ENCODE measurements around the gene PRKAG2.
"Not testable (repeated sequence)": the region's sequence is repeated elsewhere in the genome, so short reads cannot be mapped to it uniquely, and the experiment has no call there.

PRKAG2 gene

DNA sequence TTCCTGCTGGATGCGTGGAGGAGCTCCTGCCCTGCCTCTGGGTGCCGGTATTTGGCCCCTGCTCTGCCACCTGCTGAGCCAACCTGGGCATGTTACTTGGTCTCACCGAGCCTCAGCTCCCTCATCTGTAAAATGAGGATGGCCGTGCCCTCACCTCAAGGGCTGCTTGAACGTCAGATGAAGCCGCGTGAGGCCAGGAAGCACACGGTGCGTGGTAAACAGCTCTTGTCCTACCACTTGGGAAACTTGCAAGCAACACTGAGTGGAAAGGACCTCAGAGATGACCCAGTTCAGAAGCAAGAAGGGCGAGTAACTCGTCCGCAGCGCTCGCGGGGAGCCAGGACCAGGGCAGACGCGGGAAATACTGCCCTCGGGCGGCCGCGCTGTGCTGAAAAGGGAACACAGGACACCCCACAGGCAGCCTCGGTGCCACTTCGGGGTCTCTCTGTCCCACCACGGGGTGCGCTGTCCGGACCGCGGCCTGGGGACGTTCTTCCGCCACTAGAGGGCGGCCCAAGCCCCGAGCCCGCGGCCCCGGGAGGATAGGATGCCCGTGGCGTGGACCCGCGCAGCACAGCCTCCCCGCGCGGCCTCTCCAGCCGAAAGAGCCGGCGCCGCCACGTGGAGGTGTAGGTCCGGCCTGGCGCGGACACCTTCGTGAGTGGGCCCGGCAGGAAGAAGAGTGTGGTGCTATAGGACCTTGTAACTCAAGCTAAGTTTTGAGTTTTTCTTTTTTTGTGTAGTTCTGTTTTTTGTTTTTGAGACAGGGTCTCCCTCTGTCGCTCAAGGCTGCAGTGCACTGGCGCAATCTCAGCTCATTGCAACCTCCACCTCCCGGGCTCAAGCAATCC, 94.1 kb downstream of the PRKAG2 start:
- DNase-seq = peak; percentile 82

- DNase-seq = not testable (repeated sequence)
Observed at GRCh38 chr7:151782256-151782597, 94.7 kb downstream of the PRKAG2 start.

- no peak for DNase-seq
Observed at GRCh38 chr7:151781161-151781845, 95.6 kb downstream of the PRKAG2 start.

DNA sequence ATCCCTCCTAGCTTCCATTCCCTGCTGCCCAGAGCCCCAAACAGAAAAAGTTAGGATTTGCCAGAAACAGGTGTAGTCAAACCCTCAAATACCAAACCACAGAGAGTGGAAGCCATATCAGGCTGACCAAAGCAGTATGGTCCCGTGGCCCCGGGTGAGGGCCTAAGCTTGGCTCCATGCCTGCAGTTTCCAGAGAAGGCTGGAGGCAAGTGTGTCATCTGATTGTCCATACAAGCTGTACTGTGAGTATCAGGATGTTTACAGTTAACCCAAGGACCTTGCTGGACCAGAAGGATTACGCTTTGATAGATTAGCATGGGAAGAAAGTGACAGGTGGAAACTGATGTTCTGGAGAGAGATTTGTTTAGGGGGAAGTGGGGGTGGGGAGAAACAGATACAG, 96.3 kb downstream of the PRKAG2 start:
- DNase-seq = no peak

DNA sequence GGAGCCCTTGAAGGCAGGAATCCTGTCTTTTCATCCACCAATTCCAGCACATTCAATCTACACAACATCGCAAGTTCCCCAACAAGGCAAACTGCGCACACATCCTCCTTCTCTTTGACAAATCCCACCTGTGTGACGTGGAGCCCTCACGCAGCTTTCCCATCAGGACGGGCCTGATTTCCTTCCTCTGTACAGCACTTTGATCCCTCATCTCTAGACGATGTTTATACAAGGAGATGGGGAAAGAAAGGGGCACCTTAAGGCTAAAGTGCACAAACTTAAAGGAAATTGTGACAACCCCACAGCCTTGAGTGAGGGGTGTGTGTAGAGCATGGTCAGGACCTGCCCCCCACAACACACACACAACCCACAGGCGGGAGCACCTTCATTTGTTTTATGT, 97.2 kb downstream of the PRKAG2 start:
- no peak for DNase-seq

DNA sequence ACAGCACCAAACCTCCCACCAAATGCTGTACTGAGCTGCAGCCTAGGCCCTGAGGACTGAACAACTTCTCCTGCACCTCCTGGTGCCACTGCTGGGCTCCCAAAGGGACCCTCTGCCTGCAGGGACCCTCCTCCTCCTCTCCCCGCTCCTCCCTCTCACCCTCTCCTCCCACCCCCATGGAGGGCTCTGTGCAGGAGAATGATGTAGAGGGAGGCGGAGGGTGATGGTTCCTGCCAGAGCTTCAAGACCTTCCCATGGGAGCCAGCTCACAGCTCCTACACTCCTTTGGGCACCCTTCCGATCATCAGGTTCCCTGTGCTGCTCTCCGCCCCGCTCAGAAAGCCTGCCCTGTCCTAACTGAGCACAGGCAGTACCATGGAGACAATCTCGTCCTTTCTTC, 97.7 kb downstream of the PRKAG2 start:
- DNase-seq = no peak

DNA sequence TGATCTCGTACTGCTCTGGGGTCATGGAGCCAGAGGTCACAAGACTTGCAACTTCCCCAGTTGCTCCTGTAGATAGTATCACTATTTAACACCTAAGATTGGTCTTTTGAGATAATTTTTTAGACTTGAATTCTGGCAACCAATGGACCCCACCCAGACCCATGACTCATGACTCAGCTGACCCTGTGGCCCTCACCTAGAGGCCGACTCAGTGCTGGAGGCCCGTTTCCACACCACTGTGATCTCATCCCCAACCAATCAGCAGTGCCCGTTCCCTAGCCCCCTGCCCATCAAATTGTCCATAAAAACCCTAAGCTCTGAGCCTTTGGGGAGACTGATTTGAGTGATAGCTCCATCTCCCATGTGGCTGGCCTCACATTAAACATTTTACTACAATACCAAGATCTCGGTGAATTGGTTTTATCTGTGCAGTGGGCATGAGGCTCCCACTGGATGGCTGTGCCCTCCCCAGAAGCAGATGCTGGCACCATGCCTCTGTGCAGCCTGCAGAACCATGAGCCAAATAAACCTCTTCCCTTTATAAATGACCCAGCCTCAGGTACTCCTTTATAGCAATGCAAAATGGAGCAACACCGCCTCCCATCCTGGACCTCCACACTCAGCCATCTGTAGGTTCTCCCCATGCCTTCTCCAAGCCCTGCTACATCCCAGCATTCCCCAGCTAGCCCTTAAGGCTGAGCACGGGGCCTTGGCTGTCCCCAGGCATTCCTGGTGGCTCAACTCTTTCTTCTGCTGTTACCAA, 98.8 kb downstream of the PRKAG2 start:
- no peak for DNase-seq

- DNase-seq = no peak
Observed at GRCh38 chr7:151777495-151777880, 99.4 kb downstream of the PRKAG2 start.

DNA sequence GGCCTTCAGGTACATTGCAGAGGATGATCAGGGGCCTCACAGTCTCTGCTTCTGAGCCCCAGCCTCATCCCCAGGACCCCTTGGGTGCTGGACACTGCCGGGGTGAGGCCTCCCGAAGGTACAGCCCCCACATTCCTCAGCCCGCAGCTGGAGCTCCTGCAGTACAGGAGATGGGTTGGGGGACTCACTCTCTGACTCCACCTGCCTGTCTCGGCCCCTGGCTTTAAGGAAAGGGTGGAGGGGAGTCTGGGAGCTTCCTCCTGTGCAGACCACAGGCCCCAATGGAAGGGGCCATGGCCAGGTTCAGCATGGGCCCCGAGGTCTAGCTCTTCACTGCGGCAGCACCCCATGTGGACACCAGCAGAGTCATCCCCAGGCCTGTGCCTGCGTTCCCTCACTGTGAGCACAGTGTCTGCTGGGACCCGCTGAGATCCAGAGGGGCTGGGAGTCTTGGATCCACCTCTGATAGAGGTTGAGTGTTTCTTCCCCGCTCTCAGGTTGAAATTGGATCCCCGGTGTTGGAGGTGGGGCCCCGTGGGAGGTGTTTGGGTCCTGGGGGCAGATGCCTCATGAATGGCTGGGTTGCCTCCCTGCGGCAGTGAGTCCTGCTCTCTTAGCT, 99.9 kb downstream of the PRKAG2 start:
- no peak for DNase-seq

- no peak for DNase-seq
Observed at GRCh38 chr7:151776446-151776845, 100.5 kb downstream of the PRKAG2 start.

DNA sequence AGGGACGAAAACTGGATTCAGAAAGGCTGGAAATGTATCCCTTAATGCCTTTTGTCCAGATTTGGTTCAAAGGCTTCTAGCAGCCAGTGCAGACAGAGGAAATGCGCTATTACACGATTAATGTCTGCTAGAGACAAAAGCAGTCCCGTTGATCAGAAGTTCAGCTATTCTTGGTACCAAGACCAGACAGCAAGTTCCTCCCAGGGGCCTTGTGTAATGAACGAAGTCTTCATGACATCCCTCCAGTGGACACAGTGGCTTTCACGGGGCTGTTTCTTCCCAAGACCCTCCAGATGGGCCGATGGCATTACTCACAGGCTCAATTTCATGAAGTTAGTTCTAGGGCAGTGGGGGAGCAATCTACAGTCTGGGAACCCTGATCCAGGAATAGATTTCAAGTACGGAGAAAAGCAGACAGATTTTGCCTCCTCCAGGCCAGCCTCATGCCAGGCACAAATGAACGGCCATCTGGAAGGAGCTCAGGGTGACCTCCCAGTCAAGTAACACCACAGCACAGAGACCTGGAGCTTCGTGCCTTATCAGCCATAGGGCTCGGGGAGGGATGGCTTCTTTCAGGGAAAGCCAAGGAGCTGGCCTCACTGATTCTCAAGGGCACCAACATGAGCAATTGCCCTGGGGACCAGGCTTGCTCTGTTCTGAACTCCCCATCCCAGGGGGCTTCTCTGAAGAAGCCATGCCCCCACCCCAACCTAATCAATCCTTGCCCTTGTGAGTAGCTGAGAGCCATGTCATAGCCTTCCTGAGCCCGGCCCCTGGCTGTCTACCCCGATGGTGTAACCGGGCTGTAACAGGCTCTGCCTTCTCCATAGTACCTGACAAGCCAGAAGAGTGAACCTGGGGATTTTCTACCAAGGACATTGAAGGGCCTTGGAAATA, 101.1 kb downstream of the PRKAG2 start:
- no peak for DNase-seq

DNA sequence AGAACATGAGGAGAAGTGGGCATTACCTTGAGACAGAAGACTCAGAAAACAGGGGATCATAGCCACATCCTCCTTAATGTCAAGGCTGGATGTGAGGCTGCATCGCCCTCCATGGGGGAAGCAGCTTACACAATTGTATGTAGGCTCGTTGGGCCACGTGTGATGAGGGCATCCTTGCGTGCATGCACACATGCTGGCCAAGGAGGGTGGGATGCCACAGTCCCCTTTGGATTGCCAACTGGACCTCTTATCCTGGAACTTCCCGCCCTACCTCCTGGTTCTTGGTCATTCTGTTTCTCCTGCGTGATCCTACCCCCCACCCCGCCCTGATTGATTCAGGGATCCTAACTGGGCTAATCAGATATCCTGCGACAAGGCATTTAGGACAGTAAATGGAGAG, 102.0 kb downstream of the PRKAG2 start:
- DNase-seq = no peak

GRCh38 chr7:151773797-151774196, 103.1 kb downstream of the PRKAG2 start:
- DNase-seq = no peak

GRCh38 chr7:151770232-151770631, 106.7 kb downstream of the PRKAG2 start:
- no peak for DNase-seq

- peak; percentile 58 for DNase-seq
Observed at GRCh38 chr7:151769188-151769821, 107.6 kb downstream of the PRKAG2 start.

DNA sequence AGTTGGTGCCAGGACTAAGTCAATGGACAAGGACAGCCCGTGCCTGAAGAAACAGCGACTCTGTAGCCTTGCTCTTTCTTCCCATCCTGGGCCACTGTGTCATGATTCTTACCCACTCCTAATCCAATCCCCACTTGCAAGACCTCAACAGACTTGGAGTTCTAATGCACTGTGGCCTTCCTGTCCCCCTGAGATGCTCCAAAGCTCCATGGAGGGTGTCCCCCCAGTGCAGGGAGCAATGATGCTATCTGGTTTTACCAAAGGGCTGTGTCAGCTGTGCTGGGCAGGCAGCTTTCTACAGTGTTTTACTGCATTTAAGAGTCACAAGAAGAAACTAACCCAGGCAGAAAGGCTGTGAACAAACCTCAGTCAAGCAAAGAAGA, 108.1 kb downstream of the PRKAG2 start:
- no peak for DNase-seq

DNA sequence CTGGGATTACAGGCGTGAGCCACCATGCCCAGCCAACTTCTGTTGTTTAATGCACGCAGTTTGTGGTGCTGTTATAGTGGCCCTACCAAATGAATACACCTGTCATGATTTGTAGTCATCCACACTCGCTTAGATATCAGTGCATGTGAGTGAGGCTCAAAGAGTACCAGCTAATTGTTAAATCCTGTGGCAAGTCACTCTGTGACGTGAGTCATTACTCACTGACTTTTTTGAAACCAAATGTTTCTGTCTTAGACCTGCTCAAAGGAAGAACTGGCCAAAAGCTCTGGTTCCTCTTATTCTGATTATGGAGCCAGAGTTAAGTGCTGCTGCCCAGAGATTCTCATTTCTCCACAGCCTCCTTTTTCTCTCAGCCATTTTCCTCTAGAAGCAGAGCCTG, 109.4 kb downstream of the PRKAG2 start:
- peak; percentile 47 for DNase-seq

GRCh38 chr7:151764056-151764920, 112.6 kb downstream of the PRKAG2 start:
- no peak for DNase-seq

DNA sequence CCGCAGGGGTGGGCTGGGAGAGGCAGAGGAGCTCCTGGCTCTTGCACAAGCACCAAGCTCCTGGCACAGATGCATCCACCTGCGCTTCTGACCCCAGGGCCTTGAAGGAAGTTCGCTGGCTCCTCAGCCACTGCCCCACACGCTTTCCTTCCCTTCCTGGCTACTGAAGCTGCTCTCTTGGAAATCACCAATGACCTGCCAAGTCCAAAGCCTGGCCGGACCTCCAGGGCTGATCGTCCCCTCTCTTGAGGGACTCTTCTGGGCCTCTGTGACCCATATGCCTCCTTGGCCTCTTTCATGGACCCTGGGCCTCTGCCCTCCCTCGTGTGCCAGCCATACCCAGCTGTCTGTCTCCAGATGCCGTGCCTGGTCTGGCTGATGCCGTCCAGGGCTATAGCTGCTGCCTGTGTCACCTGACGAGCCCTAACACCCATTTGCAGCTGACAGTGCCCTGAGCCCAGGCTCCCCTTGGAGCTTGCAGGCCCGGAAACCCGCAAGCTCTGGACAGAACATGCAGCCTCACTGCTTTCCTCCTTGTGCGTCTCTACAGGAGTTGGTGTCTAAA, 113.4 kb downstream of the PRKAG2 start:
- no peak for DNase-seq

DNA sequence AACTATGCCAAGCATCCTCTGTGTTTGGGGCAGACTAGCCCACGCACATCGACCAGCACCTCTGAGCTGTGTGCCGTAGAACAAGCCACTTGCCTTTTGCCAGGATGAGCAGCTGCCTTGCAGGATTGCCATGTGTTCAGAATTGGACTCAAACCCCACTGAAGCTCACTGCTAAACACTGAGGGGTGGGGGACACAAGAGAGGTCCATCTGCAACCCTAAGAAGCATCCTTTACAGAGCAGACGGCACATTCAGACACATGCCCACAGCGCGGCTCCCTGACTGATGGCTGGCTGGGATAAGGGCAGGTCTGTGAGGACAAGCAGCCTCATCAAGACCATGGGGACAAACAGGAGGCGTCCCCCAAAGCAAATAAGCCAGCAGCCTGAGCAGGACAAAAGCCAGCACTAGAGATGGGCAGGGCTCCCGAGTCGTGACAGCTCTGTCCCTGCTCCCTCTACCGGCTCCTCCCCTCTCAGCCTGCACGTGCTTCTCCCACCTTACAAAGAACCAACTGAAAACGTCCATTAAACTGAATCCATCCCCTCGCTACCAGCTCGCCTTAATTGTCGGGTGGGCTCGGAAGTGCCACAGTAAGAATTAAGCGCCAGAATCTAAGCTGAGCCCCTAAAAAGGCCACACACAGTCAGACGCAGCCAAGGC, 114.2 kb downstream of the PRKAG2 start:
- no peak for DNase-seq

Measured in activated CD4-positive, alpha-beta T cell treated with anti-CD3 and anti-CD28 coated beads, Interleukin-2, Interleukin-6, amounts not matched to agents 100 ng/mL and 50 ng/mL, durations not matched to agents 16 hours and 8 hours (primary cell).